Kidney tubule cell (primary cell): ENCODE results near the gene ZNF408.

Experiments
- DNase-seq: peaks from one replicate; pipeline ENCODE4 v3.0.0-alpha.2; 2018; ENCODE audit warnings: low spot score

Gene ZNF408

GRCh38 chr11:46727952-46728658 is 27.3 kb downstream of the ZNF408 start:
- no peak for DNase-seq

- DNase-seq = no peak
These were observed 27.8 kb downstream of the ZNF408 start for GRCh38 chr11:46728659-46729040.

GRCh38 chr11:46729110-46730027 is 28.5 kb downstream of the ZNF408 start:
- DNase-seq = no peak

GRCh38 chr11:46731545-46731944 is 30.7 kb downstream of the ZNF408 start:
- no peak for DNase-seq

- no peak for DNase-seq
These were observed 32.4 kb downstream of the ZNF408 start for GRCh38 chr11:46733234-46733633.

GRCh38 chr11:46736146-46736545 is 35.3 kb downstream of the ZNF408 start:
- no peak for DNase-seq

- no peak for DNase-seq
These were observed 35.8 kb downstream of the ZNF408 start for GRCh38 chr11:46736615-46737014.

- no peak for DNase-seq
These were observed 36.9 kb downstream of the ZNF408 start for GRCh38 chr11:46737699-46738098.

- no peak for DNase-seq
These were observed 38.1 kb downstream of the ZNF408 start for GRCh38 chr11:46738887-46739286.

GRCh38 chr11:46741600-46742484 is 41.0 kb downstream of the ZNF408 start:
- DNase-seq = no peak

GRCh38 chr11:46743043-46743442 is 42.2 kb downstream of the ZNF408 start:
- DNase-seq = no peak

GRCh38 chr11:46743693-46744339 is 43.0 kb downstream of the ZNF408 start:
- no peak for DNase-seq

GRCh38 chr11:46745328-46745727 is 44.5 kb downstream of the ZNF408 start:
- DNase-seq = no peak

- no peak for DNase-seq
These were observed 45.2 kb downstream of the ZNF408 start for GRCh38 chr11:46745995-46746394.

- no peak for DNase-seq
These were observed 46.3 kb downstream of the ZNF408 start for GRCh38 chr11:46747150-46747549.
